Measurements from ENCODE around the gene RGL3.

DNA sequence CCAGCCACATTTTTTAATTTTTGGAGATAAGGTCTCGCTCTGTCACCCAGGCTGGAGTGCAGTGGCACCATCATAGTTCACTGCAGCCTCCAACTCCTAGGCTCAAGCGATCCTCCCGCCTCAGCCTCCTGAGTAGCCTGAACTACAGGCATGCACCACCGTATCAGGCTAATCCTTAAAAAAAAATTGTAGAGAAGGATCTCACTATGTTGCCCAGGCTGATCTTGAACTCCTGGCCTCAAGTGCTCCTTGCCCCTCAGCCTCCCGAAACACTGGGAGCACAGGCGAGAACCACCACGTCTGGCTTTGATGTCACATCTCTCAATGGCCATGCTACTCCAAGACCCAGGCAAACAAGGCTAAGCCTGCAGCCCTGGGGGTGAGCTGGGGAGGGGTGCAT, 37.5 kb upstream of the RGL3 start:
- TF ChIP-seq, protein P1, sequence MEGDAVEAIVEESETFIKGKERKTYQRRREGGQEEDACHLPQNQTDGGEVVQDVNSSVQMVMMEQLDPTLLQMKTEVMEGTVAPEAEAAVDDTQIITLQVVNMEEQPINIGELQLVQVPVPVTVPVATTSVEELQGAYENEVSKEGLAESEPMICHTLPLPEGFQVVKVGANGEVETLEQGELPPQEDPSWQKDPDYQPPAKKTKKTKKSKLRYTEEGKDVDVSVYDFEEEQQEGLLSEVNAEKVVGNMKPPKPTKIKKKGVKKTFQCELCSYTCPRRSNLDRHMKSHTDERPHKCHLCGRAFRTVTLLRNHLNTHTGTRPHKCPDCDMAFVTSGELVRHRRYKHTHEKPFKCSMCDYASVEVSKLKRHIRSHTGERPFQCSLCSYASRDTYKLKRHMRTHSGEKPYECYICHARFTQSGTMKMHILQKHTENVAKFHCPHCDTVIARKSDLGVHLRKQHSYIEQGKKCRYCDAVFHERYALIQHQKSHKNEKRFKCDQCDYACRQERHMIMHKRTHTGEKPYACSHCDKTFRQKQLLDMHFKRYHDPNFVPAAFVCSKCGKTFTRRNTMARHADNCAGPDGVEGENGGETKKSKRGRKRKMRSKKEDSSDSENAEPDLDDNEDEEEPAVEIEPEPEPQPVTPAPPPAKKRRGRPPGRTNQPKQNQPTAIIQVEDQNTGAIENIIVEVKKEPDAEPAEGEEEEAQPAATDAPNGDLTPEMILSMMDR (IDR thresholded peaks at IDR 0.05): no peak
- no peak for TF ChIP-seq POLR2A (IDR thresholded peaks at IDR 0.05)
- TF ChIP-seq POLR2AphosphoS5 (IDR thresholded peaks at IDR 0.05): no peak

All from breast epithelium (tissue), 3 donors.